NCI-H82 treated with DMSO at 0.1 percent for 48 hours (cell line): ENCODE results near the gene BSX.

Experiments used
- DNase-seq: peaks from one replicate; lab custom pipeline; 2025; ENCODE audit not compliant: unreplicated experiment; lab: John Stamatoyannopoulos, UW

The BSX gene

GRCh38 chr11:122981388-122982264, at the start of gene BSX:
BSX (minus strand) TSS chr11:122981834; CDS start chr11:122981671, 163 bp downstream.
- DNase-seq: no peak

DNA sequence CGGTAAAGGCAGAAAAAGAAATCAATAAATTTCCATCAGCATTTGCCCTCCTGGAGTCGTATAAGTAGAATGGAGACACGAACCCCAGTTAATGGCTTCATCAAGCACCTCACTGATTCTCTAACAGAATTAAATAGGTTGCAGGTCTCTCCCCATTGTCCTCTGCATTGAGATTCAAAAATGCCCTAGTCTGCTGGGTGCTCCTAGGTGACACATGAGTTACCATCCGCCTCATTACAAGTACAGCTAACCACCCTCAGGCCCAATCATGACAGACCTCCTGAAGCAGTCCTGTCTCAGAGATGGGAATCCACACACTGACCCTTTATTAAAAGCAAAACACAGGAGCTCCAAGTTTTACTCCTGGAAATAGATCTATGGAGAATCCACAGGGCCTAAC, 48.9 kb upstream of the BSX start:
- no peak for DNase-seq

- DNase-seq: no peak
These were observed 39.3 kb upstream of the BSX start for GRCh38 chr11:123020968-123021367.

- no peak for DNase-seq
These were observed 37.1 kb upstream of the BSX start for GRCh38 chr11:123018702-123019101.

DNA sequence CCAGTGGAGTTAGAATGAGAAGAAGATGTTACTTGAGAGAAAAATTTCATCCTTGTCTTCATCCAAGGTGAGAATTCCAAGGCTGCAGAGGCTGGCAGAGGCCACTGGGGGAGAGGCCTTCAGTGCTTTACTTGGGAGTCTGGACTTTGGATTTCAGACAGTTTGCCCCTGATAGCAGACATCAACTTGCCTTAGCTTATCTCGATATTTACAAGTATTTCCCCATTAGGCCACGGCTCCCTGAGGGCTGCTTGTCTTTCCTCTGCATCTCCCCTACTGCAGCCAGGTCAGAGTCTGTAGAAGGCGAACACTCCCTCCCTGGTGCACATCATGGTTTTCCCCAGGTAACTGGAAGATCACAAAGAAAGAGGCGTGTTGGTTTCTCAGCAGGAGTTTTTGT, 29.9 kb upstream of the BSX start:
- no peak for DNase-seq

GRCh38 chr11:123006860-123007542, 25.4 kb upstream of the BSX start:
- no peak for DNase-seq

DNA sequence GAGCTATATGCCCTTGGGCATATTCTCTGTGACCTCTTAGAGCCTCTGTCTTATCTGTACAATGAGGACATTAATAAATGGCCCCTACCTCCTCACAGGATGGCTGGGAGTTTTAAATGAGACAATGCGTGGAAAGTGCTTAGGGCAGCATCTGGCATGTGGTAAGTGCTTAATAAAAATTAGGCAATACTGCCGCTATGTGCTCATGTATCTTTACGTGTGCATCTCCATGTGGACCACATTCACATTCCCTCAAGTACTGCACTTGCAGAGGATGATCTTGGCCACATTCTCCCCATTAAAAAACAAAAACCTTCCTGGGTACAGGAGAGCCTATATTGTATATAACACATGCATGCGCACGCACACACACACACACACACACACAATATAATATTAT, 19.1 kb upstream of the BSX start:
- DNase-seq: no peak

DNA sequence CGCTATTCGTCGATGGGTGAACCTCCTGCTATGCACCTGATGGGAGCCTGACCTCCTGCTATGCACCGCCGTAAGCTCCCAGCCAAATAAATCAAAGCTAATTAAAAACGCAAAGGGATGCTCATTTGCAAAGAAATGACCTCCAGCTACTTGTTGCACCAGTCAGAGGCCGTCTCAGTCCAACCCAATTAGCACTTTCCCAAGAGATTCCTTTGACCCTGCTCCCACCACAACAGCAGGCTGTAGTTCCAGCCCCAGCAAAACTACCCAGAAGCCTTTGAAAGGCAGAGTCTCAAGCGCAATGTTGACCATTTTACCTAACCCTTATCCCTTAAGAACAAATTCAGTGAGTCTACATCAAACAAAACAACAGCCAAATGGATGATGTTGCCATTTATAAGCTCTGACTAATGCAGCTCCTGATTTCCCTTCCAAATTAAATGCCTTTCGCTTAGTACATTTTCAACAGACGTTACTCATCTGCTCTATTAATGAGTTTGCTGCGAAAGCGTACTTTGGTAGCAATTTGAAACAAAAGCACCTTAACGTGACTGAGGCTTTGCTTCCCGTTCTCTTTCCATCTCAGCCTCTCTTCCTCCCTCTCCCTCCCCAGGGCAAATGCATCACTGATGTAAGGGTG, 17.2 kb upstream of the BSX start:
- DNase-seq: no peak

DNA sequence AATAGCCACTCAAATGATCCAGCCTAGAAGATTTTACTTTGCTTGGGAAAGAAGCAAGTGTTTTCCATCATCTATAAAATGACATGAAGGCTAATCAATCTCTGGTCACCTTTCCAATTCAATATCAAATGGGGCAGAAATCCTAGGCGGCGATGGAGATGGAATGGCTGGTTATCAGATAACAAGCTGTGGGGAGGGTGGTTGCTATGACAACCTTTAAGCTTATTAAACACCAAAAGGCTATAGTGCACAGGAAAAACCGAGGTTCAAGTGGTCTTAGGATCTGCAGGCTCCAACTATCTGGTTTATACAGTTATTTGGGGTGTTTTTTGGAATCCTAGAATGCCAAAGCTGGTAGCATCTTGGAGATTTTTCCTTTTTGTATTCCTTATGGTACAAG, 13.9 kb upstream of the BSX start:
- DNase-seq: no peak

DNA sequence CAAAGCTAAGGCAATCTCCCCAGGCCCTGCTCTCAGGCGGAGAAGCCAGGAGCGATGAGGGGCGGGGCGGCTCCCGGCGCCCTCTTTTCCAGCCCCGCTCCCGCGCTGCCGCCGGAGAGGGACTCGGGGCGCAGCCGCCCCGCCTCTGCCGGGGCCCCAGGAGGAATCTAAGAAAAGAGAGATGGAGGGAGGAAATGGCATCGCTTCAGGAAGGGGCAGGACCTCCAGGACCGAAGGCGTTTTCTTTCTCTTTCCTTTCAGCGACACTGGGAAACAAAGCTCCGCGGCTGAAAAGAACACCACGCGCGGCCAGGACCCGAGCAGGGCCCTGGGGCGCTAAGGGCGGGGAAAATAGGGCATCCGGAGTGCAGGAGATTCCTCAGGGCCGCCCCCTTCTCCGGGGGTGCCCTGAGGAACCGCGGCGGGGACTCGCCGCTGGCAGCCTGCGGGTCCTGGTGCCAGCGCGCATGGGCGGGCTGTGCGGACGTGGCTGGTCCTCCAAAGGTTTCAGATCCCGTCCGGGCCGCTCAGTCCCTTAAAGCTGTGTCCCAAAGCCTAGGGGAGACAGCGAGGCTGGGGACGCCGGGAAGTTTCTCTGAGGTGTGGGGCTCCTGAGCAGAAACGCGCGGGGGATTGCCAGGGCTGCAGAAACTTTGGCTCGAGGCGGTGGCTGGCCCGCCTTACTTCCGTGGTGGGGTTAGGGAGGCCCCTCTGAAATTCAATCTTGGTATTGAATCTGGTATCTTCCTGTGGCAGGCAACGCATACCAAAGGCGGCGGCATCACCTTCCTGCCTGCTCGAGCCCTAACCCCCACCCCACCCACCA, 2.8 kb upstream of the BSX start:
- no peak for DNase-seq

DNA sequence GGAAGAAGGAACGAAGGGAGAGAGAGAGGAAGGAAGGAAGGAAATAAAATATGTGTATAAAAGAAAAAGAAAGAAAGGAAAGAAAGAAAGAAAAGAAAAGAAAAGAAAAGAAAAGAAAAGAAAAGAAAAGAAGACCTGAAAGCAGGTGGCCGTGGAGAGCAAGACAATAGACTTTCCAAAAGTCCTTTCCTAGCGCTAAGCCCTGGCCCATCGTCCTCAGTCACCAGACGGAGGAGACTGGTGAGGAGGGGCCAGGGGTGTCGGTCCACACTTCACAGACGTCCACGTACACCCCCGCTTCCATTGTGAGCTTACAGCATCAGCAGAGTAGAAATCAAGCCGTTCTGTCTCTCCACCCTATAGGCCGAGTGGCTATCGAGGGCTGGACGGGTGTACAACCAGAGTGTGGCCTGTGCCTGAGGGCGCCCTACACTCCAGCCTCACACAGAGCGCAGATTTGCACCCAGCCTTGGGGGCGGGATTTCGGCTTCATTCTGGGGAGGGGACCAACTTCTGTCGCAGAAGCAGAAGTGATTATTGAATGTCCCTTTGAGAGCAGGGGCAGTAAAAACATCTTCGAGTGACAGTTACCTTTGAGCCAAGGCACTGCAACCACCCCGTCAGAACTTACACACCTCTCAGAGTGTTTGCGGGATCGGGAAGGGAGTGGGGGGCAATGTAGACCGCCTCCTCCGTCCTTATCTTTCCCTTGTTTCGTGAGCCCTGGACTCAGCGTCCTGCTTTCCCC, 2.0 kb upstream of the BSX start:
- DNase-seq: no peak

DNA sequence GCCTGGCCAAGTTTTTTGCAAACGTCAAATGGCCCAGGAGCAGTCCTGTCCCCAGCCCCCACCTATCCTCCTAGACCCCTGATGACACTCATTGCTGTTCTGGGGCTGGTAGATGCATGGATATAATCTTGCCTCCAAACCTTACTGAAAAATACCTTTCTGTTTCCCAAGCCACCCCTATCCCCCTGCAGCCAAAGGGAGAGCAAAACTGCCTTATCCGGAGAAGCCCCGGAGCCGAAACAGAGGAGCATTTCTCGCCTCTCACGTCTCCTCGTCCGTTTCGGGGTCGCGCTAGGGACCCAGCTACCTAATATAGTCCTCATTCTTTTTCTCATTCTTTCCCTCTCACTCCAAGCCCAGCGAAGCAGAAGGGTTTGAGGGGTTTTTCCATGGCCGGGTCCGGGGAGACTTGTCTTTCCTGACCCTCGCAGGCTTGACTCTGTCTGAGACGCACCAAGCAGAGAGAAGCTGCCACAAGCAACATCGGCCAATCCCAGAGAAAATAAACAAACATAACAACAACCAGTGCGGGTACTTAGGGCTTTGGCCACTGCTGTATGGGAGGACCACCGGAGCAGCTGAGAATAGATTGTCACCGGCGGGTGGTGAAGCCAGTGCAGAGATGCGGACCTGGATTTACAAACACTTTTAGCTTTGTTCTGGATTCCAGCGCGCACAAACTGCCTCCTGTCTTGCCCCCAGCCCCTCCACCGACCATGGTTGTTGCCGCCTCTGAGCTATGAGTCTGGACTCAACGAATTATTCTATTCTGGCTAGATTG, 1.6 kb downstream of the BSX start:
- DNase-seq: no peak

DNA sequence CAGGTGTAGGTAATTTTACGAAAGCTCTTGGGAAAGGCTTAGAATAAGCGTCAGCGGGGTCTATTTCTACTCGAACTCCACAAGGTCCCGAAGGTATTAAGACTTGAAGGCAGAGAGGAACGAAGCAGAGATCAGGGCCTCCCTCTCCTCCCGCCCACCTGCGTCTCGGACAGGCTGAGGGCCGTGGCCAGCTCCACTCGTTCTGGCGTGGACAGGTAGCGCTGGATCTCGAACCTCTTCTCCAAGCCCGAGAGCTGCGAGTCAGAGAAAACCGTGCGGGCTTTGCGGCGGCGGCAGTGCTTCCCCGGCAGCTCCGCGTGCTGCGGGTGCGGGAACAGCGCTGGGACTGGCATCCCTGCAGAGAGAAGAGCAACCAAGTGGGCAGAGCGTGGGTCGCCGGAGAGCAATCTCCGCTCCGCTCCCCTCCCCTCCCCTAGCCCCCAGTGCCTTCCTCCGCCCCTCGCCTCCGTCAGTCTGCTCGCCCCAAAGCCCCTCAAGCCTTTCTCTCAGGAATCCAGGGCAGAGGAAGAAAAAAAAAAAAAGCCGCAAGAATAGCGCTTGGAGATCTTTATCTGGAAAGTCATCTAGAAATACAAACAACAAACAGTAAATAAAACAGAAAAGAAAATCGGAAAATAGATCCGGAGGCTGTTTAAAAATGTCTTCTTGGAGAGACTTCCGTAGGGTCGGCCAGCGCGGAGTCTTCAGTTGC, 2.4 kb downstream of the BSX start:
- DNase-seq: no peak

DNA sequence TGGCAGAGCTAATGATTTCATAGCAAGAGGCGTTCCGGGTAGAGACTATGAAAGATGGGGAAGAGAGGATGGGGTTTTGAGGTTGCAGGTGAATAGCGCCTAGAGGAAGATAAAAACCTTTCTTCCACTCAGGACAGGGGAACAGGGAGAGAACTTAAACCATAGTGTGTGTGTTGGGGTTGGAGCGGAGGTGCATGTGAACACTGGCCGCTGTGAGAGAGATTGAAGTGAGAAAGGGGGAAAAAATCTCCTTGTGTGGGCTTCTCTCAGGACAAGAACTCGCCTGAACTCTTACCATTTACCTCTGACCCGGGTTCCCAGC, 3.4 kb downstream of the BSX start:
- DNase-seq: no peak

GRCh38 chr11:122977470-122978298, 4.0 kb downstream of the BSX start:
- no peak for DNase-seq

- no peak for DNase-seq
These were observed 4.7 kb downstream of the BSX start for GRCh38 chr11:122976734-122977469.

- no peak for DNase-seq
These were observed 5.4 kb downstream of the BSX start for GRCh38 chr11:122976061-122976733.
